ENCODE results near the gene PAX4. TPM values are rescaled to one million over a fixed set of nuclear protein-coding genes. Genes with fewer than 3 reads are reported as not detected.

PAX4 gene
- total RNA-seq, 1 donor from 2014 or later = not detected

DNA sequence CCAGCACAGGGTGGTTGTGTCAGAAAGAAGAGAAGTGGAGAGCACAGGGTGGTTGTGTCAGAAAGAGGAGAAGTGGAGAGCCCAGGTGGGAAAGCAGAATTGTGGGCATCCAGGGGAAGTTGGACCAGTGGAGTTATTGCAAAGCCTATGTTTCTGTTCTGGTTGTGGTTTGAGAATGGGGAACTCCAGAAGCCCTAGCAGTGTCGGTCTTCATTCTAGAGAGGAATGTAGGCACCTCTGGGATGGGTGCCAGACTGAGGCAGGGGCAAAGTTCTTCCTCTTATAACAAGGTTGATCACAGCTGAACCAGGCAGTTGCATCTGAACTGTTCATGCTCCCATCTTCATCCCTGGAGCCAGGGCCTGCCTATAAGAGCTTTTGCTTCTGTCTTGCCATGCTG is 23.5 kb downstream of the PAX4 start:
- no peak for DNase-seq (ENCODE audit: low read depth)
- TF ChIP-seq, protein P1, sequence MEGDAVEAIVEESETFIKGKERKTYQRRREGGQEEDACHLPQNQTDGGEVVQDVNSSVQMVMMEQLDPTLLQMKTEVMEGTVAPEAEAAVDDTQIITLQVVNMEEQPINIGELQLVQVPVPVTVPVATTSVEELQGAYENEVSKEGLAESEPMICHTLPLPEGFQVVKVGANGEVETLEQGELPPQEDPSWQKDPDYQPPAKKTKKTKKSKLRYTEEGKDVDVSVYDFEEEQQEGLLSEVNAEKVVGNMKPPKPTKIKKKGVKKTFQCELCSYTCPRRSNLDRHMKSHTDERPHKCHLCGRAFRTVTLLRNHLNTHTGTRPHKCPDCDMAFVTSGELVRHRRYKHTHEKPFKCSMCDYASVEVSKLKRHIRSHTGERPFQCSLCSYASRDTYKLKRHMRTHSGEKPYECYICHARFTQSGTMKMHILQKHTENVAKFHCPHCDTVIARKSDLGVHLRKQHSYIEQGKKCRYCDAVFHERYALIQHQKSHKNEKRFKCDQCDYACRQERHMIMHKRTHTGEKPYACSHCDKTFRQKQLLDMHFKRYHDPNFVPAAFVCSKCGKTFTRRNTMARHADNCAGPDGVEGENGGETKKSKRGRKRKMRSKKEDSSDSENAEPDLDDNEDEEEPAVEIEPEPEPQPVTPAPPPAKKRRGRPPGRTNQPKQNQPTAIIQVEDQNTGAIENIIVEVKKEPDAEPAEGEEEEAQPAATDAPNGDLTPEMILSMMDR (conservative IDR thresholded peaks at IDR 0.05; ENCODE audit: low read depth, low read length) = no peak
- H3K4me3 ChIP-seq (ENCODE audit: low read depth, low read length) = no peak overlapping the region

DNA sequence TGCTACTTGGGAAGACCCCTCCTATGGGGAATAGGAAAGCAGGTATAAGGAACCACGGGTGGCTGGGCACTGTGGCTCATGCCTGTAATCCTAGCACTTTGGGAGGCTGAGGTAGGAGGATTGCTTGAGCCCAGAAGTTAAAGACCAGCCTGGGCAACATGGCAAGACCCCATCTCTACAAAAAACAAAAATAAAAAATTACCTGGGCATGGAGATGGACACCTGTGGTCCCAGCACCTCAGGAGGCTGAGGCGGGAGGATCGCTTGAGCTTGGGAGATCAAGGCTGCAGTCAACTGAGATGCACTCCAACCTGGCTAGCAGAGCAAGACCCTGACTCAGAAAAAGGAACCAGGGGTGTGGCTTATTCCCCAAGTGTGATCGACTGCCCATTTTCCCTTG is 25.4 kb downstream of the PAX4 start:
- no peak overlapping the region for H3K4me3 ChIP-seq (ENCODE audit: low read depth, low read length)
- DNase-seq (ENCODE audit: low read depth) = no peak
- TF ChIP-seq, protein P1 (conservative IDR thresholded peaks at IDR 0.05; ENCODE audit: low read depth, low read length) = no peak

- DNase-seq (ENCODE audit: low read depth) = no peak
Observed at GRCh38 chr7:127591591-127591990, 26.4 kb downstream of the PAX4 start.

DNA sequence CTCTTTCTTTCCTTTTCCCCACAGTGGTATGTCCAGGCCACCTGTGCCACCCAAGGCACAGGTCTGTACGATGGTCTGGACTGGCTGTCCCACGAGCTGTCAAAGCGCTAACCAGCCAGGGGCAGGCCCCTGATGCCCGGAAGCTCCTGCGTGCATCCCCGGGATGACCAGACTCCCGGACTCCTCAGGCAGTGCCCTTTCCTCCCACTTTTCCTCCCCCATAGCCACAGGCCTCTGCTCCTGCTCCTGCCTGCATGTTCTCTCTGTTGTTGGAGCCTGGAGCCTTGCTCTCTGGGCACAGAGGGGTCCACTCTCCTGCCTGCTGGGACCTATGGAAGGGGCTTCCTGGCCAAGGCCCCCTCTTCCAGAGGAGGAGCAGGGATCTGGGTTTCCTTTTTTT is 26.8 kb downstream of the PAX4 start:
- TF ChIP-seq, protein P1 (conservative IDR thresholded peaks at IDR 0.05; ENCODE audit: low read depth, low read length) = no peak
- no peak for DNase-seq (ENCODE audit: low read depth)
- H3K4me3 ChIP-seq (ENCODE audit: low read depth, low read length) = no peak overlapping the region

More at GRCh38 chr7:127591591-127591990, 26.4 kb downstream of the PAX4 start:
- no peak overlapping the region for H3K4me3 ChIP-seq (ENCODE audit: low read depth, low read length)
- TF ChIP-seq, protein P1 (conservative IDR thresholded peaks at IDR 0.05; ENCODE audit: low read depth, low read length) = no peak

- DNase-seq (ENCODE audit: low read depth) = no peak
- TF ChIP-seq, protein P1 (conservative IDR thresholded peaks at IDR 0.05; ENCODE audit: low read depth, low read length) = no peak
- H3K4me3 ChIP-seq (ENCODE audit: low read depth, low read length) = no peak overlapping the region
Observed at GRCh38 chr7:127589896-127590295, 28.0 kb downstream of the PAX4 start.

GRCh38 chr7:127588697-127589482 is 29.1 kb downstream of the PAX4 start:
- H3K4me3 ChIP-seq (ENCODE audit: low read depth, low read length) = peak overlapping the region; percentile 90
- TF ChIP-seq, protein P1 (conservative IDR thresholded peaks at IDR 0.05; ENCODE audit: low read depth, low read length) = peak; percentile 62
- DNase-seq (ENCODE audit: low read depth) = no peak

All from epithelial cell of proximal tubule (primary cell).